A673 (cell line): Measurements from ENCODE around the gene TGFA. TPM values are rescaled to one million over a fixed set of nuclear protein-coding genes. Genes with fewer than 3 reads are reported as not detected.

Experiments used
- BruUV-seq: library from RNA; stranded (reverse); fragments of 400-500 nt; replicated peaks from 2 replicates; lab custom pipeline; 2021; lab: Mats Ljungman, UMichigan
- CTCF ChIA-PET: fragments of 300-600 bp; sonication (Branson Sonifier 250); formaldehyde crosslinking; loops from one replicate; lab custom pipeline; 2022; ENCODE audit warnings: antibody characterized with exemption; lab: Charles Lee
- POLR2A ChIA-PET: fragments of 300-600 bp; sonication (Branson Sonifier 250); formaldehyde crosslinking; loops from one replicate; lab custom pipeline; 2022; ENCODE audit warnings: antibody characterized with exemption; ENCODE audit not compliant: low non-redundant PET; lab: Charles Lee
- DNase-seq: peaks from one replicate; pipeline ENCODE4 v3.0.0-alpha.2; 2015; ENCODE audit warnings: low spot score
- H3K27ac ChIP-seq: fragments of 200-600 bp; sonication (generic); 2 replicates; pipeline ENCODE4 v1.5.1; 2016; ENCODE audit warnings: mixed run types, low read depth, mild to moderate bottlenecking, mixed read lengths, antibody characterized with exemption, low read length; ENCODE audit not compliant: poor library complexity, severe bottlenecking
- H3K27me3 ChIP-seq: fragments of 200-600 bp; sonication (generic); replicated peaks from 2 replicates; pipeline ENCODE4 v1.6.1; 2017; ENCODE audit warnings: mixed run types, low read depth, mild to moderate bottlenecking, mixed read lengths, antibody characterized with exemption, low read length; ENCODE audit not compliant: insufficient read depth, poor library complexity
- H3K36me3 ChIP-seq: fragments of 200-600 bp; sonication (generic); 2 replicates; pipeline ENCODE4 v1.6.1; 2016; ENCODE audit warnings: mixed run types, mild to moderate bottlenecking, mixed read lengths, antibody characterized with exemption, low read length; ENCODE audit not compliant: insufficient read depth, poor library complexity, severe bottlenecking
- H3K4me1 ChIP-seq: fragments of 200-600 bp; sonication (generic); 2 replicates; pipeline ENCODE4 v1.6.1; 2017; ENCODE audit warnings: mixed run types, mild to moderate bottlenecking, mixed read lengths, antibody characterized with exemption, low read length; ENCODE audit not compliant: insufficient read depth, poor library complexity, severe bottlenecking
- H3K4me3 ChIP-seq: fragments of 200-600 bp; sonication (generic); 2 replicates; pipeline ENCODE4 v1.5.1; 2016; ENCODE audit warnings: low read depth, mixed run types, mild to moderate bottlenecking, mixed read lengths, low read length; ENCODE audit not compliant: poor library complexity, severe bottlenecking
- H3K9me3 ChIP-seq: fragments of 200-600 bp; sonication (generic); 2 replicates; pipeline ENCODE4 v1.6.1; 2016; ENCODE audit warnings: mixed run types, low read depth, mild to moderate bottlenecking, mixed read lengths, antibody characterized with exemption, low read length; ENCODE audit not compliant: poor library complexity, severe bottlenecking
- EZH2 ChIP-seq: fragments of 200-600 bp; sonication (generic); IDR thresholded peaks from 2 replicates; pipeline ENCODE4 v1.6.1; 2017; ENCODE audit warnings: borderline replicate concordance, low read depth, mild to moderate bottlenecking, mixed read lengths, antibody characterized with exemption, low read length; ENCODE audit not compliant: poor library complexity, severe bottlenecking
- intact Hi-C: fragments of 100-400 bp; cut with micrococcal nuclease; formaldehyde crosslinking; loops from one replicate; pipeline ENCODE4 v1.10.0; 2022; ENCODE audit not compliant: unreplicated experiment
- total RNA-seq: library from RNA; stranded (reverse); gene quantifications from 2 replicates; pipeline ENCODE4 v1.2.3, GENCODE V29; 2021
- TF ChIP-seq, protein P1 (sequence below): fragments of 300-800, 200-600 bp; sonication (generic); conservative IDR thresholded peaks from 2 replicates; pipeline ENCODE4 v1.5.1; 2017; ENCODE audit warnings: low read depth, mild to moderate bottlenecking, antibody characterized with exemption, low read length, moderate library complexity, mixed read lengths

The TGFA gene
- total RNA-seq, 1 experiment from 2014 or later: 0.13 TPM

DNA sequence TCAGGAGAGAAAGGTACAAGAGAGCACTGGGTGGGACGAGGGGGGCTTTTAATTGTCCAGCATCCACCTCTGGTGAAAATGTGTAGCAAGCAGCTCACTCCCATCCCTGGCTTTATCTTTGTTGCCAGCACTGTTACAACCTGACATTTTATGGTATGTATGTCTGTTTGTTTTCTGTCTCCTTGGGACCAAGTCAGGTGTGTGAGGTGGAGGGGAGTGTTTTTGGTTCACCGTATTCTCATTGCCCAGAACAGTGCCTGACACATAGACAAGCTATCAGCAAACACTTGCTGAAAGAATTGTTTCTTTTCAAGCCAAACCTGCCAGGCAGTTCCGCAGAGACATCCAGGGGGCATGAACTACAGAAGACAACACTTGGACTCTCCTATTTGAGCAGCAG lies 24.7 kb downstream of the TGFA start:
- BruUV-seq: no TSS peak
- POLR2A ChIA-PET: no interaction called here

GRCh38 chr2:70528276-70528675 lies 25.4 kb downstream of the TGFA start:
- Histone ChIP-seq H3K4me1 (no peaks in the 10 kb centered on the region), H3K27me3 (peaks cover 3% of the 10 kb centered on the region), H3K36me3 (no peaks in the 10 kb centered on the region), H3K27ac (no peak overlapping the region), H3K9me3 (no peaks in the 10 kb centered on the region), H3K4me3 (no peak overlapping the region)
- POLR2A ChIA-PET: no interaction called here
- no peak for DNase-seq
- CTCF ChIA-PET: no interaction called here
- intact Hi-C loops: no loop called here
- BruUV-seq: no TSS peak
- TF ChIP-seq EZH2: no peak

More for the DNA sequence above, 24.7 kb downstream of the TGFA start:
- Histone ChIP-seq H3K27ac (no peak overlapping the region), H3K4me1 (no peaks in the 10 kb centered on the region), H3K4me3 (no peak overlapping the region), H3K27me3 (peaks cover 3% of the 10 kb centered on the region), H3K9me3 (no peaks in the 10 kb centered on the region), H3K36me3 (no peaks in the 10 kb centered on the region)
- intact Hi-C loops: no loop called here
- no peak for DNase-seq
- CTCF ChIA-PET: no interaction called here
- no peak for TF ChIP-seq EZH2
- TF ChIP-seq, protein P1, sequence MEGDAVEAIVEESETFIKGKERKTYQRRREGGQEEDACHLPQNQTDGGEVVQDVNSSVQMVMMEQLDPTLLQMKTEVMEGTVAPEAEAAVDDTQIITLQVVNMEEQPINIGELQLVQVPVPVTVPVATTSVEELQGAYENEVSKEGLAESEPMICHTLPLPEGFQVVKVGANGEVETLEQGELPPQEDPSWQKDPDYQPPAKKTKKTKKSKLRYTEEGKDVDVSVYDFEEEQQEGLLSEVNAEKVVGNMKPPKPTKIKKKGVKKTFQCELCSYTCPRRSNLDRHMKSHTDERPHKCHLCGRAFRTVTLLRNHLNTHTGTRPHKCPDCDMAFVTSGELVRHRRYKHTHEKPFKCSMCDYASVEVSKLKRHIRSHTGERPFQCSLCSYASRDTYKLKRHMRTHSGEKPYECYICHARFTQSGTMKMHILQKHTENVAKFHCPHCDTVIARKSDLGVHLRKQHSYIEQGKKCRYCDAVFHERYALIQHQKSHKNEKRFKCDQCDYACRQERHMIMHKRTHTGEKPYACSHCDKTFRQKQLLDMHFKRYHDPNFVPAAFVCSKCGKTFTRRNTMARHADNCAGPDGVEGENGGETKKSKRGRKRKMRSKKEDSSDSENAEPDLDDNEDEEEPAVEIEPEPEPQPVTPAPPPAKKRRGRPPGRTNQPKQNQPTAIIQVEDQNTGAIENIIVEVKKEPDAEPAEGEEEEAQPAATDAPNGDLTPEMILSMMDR: no peak

GRCh38 chr2:70527447-70528080 lies 26.1 kb downstream of the TGFA start:
- TF ChIP-seq, protein P1: no peak
- no peak for TF ChIP-seq EZH2
- ChIA-PET CTCF (no interaction called here), POLR2A (no interaction called here)
- Histone ChIP-seq H3K9me3 (no peaks in the 10 kb centered on the region), H3K27ac (no peak overlapping the region), H3K36me3 (no peaks in the 10 kb centered on the region), H3K4me3 (no peak overlapping the region), H3K27me3 (peaks cover 9% of the 10 kb centered on the region), H3K4me1 (no peaks in the 10 kb centered on the region)
- intact Hi-C loops: no loop called here
- no TSS peak for BruUV-seq
- DNase-seq: no peak

GRCh38 chr2:70526126-70526525 lies 27.5 kb downstream of the TGFA start:
- BruUV-seq: no TSS peak
- H3K36me3 ChIP-seq: no peaks in the 10 kb centered on the region
- DNase-seq: no peak
- intact Hi-C loops: no loop called here
- no peak for TF ChIP-seq EZH2
- TF ChIP-seq, protein P1: no peak
- H3K27me3 ChIP-seq: peaks cover 9% of the 10 kb centered on the region
- ChIA-PET POLR2A (no interaction called here), CTCF (no interaction called here)
- no peak overlapping the region for H3K27ac ChIP-seq
- no peaks in the 10 kb centered on the region for H3K9me3 ChIP-seq
- H3K4me1 ChIP-seq: no peaks in the 10 kb centered on the region
- H3K4me3 ChIP-seq: no peak overlapping the region
